ENCODE data around the gene WRAP53.

GRCh38 chr17:7713782-7714181 lies 25.5 kb downstream of the WRAP53 start:
- TF ChIP-seq CTCF (IDR thresholded peaks at IDR 0.05) (no peak), POLR2A (IDR thresholded peaks at IDR 0.05) (no peak), EP300 (IDR thresholded peaks at IDR 0.05) (no peak)
